Epithelial cell of proximal tubule (primary cell): ENCODE measurements around the gene ACTN2. TPM values are rescaled to one million over a fixed set of nuclear protein-coding genes. Genes with fewer than 3 reads are reported as not detected.

ENCODE experiments used
- DNase-seq: peaks from one replicate; pipeline ENCODE4 v3.0.0-alpha.2; 2011; ENCODE audit warnings: low read depth
- H3K4me3 ChIP-seq: 2 replicates; pipeline ENCODE4 v1.5.1; 2011; ENCODE audit warnings: low read depth, mild to moderate bottlenecking, low read length
- total RNA-seq: library from RNA; depleted of rRNA; stranded (reverse); fragments of >200 nt; gene quantifications from 2 replicates; pipeline ENCODE4 v1.2.3, GENCODE V29; 2015
- TF ChIP-seq, protein P1 (sequence below): conservative IDR thresholded peaks from 2 replicates; pipeline ENCODE4 v1.5.1; 2012; ENCODE audit warnings: low read depth, mild to moderate bottlenecking, low read length

The ACTN2 gene
- total RNA-seq, 1 donor from 2014 or later, result 0.52 TPM

DNA sequence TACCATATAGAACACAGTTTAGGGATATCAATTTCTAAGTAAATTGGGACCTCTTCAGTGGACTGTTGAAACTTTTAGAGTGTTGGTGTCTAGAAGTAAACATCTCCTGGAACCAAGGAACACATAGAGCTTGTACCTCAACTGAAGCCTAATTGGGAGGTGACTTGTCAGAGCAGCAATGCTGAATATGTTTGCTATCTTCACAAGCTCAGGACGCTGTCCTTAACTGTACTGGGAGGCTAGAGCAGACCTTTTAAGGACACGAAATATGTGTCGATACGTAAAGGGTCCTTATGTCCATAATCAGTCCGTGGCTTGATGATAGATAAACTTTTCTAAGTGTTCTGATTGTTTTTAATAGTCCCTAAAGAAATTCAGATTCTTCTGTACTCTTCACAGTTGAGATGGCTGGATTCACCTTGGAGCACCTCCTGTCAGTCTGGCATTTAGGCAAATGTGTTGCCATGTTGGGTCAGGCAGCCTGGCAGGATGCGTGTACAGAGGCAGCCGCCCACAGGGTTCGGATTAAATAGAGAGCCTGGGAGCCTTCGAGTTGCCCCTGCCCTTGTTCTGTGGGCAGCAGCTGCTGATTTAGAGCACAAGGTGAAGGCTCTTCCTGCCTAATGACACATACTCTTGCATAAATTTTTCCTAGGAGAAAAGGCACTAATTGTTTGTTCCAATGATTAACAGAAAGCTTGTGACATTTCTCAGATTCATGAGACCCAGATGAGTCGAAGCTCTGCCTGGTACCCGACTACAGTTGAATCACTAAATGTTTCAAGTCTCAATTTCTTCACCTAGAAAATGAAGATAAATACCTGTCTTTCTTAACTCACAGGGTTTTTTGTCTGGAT, 3.6 kb downstream of the ACTN2 start:
- peak; percentile 85 for DNase-seq
- TF ChIP-seq, protein P1, sequence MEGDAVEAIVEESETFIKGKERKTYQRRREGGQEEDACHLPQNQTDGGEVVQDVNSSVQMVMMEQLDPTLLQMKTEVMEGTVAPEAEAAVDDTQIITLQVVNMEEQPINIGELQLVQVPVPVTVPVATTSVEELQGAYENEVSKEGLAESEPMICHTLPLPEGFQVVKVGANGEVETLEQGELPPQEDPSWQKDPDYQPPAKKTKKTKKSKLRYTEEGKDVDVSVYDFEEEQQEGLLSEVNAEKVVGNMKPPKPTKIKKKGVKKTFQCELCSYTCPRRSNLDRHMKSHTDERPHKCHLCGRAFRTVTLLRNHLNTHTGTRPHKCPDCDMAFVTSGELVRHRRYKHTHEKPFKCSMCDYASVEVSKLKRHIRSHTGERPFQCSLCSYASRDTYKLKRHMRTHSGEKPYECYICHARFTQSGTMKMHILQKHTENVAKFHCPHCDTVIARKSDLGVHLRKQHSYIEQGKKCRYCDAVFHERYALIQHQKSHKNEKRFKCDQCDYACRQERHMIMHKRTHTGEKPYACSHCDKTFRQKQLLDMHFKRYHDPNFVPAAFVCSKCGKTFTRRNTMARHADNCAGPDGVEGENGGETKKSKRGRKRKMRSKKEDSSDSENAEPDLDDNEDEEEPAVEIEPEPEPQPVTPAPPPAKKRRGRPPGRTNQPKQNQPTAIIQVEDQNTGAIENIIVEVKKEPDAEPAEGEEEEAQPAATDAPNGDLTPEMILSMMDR, result no peak
- no peak overlapping the region for H3K4me3 ChIP-seq

DNA sequence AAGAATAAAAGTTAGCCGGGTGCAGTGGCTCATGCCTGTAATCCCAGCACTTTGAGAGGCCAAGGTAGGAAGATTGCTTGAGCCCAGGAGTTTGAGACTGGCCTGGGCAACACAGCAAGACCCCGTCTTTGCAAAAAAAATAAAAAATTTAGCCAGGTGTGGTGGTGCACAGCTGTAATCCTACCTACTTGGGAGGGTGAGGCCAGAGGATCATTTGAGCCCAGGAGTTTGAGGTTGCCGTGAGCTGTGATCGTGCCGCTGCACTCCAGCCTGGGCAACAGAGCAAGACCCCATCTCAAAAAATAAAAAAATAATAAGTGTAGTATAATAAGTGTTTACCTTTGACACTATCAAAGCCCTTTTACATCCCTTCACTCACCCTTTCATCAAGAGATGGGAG, 5.0 kb downstream of the ACTN2 start:
- no peak overlapping the region for H3K4me3 ChIP-seq
- no peak for DNase-seq
- TF ChIP-seq, protein P1, result no peak

DNA sequence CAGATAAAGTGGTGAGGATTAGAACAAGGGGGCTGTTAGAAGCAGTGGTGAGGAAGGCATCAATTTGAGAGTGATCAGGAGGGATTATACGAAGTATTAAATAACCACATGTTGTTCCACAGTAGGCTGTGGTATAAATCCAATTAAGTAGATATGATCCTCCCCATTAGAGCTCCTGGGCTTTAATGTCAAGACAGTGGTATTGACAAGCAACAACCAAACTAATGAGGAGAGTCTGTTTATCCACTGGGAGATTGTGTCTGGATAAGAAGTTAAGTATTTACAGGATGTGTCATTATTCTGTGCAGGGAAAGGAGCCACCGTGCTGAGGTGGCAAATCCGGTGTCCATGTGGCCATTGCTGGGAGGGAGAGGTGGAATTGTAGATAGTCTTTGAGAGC, 5.8 kb downstream of the ACTN2 start:
- peak; percentile 9 for DNase-seq
- H3K4me3 ChIP-seq, result no peak overlapping the region
- TF ChIP-seq, protein P1, result no peak

DNA sequence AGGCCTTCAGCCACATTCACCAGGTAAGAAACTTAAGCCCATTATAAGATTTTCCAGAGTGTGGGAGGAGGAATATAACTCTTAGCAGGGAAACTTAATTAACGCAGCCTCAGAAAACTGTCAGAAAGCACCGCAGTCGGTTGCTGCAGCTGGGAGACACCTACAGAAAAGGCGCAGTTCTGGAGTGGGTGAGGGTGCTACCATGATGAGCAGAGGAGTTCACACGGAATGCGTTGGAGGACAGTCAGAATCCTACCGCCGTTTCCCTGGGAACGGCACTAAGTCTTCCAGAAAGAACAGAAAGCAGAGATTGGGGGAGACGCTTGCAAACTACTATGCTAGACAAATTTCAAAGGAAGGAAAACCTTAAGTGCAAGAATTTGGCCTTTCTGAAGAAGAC, 6.4 kb downstream of the ACTN2 start:
- no peak overlapping the region for H3K4me3 ChIP-seq
- TF ChIP-seq, protein P1, result no peak
- no peak for DNase-seq

DNA sequence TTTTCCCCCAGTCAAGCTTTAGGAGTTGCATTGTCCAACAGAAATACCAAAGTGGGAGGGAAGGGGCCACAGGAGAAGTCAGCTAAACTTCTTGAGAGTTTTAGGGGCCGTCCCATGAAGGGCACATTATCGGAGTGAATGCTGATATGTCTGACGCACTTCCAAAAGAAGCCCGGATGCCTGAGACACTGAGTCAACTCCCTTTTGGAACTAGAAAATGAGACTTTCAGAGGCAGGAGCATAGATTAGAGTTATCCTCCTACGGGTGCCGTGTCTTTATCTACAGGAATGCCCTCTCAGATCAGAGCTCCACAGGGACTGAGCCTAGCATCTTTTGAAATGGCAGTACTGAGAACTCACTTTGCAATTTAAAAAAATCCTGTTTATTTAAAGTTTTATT, 13.1 kb downstream of the ACTN2 start:
- H3K4me3 ChIP-seq, result no peak overlapping the region
- TF ChIP-seq, protein P1, result no peak
- no peak for DNase-seq

DNA sequence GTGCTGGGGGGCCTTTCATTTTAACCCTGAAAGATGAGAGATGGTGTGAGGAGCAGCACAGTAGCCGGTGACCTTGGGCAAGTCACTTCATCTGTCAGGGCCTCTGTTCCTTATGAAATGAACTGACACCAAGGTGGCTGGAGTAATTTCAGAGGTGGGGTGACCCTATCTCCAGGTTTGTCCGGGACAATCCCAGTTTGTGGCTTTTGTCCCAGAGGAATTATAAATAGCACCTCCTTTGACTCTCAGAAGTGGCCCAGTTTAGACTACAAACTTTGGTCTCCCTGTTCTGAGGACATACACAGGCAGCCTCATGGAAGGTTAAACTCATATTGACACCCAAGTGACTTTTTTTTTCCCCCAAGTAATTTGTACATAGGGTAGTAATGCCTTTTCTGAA, 14.6 kb downstream of the ACTN2 start:
- no peak overlapping the region for H3K4me3 ChIP-seq
- DNase-seq, result no peak
- TF ChIP-seq, protein P1, result no peak

DNA sequence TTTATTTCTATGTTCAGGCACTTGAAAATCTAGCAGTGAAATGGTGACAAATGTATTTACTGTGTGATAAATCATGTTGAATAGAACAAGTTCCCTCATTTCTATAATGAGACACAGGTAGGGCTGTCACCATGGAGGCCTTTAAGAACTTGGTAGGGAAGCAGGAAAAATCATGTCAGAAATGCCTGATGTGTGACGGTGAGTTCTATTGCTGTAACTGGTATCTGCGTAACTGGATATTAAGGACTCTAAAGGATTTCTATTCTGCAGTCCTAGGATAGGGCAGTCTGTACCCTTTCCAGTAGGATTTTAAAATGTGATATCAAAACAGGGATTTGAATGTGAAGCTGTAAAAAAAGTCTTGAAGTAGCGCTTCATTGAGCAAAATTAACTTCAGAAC, 15.5 kb downstream of the ACTN2 start:
- no peak for DNase-seq
- H3K4me3 ChIP-seq, result no peak overlapping the region
- TF ChIP-seq, protein P1, result no peak
